ENCODE measurements around the gene ABCF2.

ABCF2 gene

DNA sequence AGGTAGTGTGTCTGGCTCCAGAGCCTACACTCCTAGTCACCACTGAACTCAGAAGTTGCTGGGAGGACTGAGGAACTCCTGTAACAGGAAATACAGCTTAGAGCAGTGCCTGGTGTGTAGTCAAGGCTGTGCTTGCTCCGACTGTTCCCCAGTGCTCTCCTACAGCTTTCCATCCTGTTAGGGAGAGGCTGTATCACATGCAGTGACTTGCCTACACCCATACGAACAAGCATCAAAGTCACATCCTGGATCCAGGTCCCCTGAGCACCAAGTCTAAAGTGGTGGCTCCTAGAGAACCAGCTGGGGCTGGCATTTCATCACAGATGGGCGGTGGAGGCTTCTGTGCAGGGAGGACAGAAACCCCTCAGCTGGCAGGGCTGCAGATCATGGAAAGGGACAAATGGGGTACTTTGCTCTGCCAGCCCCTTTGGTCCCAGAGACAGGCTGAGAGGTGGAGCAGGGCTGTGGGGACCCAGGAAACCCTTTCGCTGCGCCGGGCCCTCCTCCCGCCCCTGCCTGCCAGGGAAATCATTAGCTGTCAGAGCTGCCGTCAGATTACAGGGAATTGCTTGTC lies 47.6 kb downstream of the ABCF2 start:
- Histone ChIP-seq H3K9ac (ENCODE audit: low read length) (no peak overlapping the region), H3K4ac (ENCODE audit: low read depth, low read length) (no peak overlapping the region), H3K4me2 (ENCODE audit: low read length) (no peak overlapping the region), H2BK5ac (ENCODE audit: low read length) (no peak overlapping the region), H3K18ac (ENCODE audit: low read length) (no peak overlapping the region), H3K27me3 (ENCODE audit: insufficient read depth, low read length, poor library complexity) (no peaks in the 10 kb centered on the region), H3K56ac (ENCODE audit: low read length) (no peak overlapping the region), H3K79me2 (ENCODE audit: control insufficient read depth, insufficient read depth, low read length) (no peaks in the 10 kb centered on the region), H2BK15ac (replicated peaks; ENCODE audit: low read depth) (no peak overlapping the region), H2AK5ac (ENCODE audit: low read length) (no peak overlapping the region), H3K79me1 (ENCODE audit: low read length) (no peaks in the 10 kb centered on the region), H3K36me3 (ENCODE audit: control insufficient read depth, insufficient read depth, low read length) (no peaks in the 10 kb centered on the region), H4K8ac (ENCODE audit: low read depth, low read length) (no peak overlapping the region), H4K5ac (ENCODE audit: low read length) (no peak overlapping the region), H2BK120ac (ENCODE audit: low read depth, low read length) (no peak overlapping the region), H3K4me3 (ENCODE audit: low read length) (no peak overlapping the region), H3K27ac (ENCODE audit: low read depth, low read length) (no peak overlapping the region), H3K4me1 (ENCODE audit: control insufficient read depth, low read depth, low read length) (no peaks in the 10 kb centered on the region), H3K23ac (ENCODE audit: low read length) (no peak overlapping the region)
- no peak for DNase-seq
- no CpG with 5 or more reads among the region's 8 CpGs for WGBS (ENCODE audit: extremely low coverage, insufficient coverage, low lambda C conversion rate)

DNA sequence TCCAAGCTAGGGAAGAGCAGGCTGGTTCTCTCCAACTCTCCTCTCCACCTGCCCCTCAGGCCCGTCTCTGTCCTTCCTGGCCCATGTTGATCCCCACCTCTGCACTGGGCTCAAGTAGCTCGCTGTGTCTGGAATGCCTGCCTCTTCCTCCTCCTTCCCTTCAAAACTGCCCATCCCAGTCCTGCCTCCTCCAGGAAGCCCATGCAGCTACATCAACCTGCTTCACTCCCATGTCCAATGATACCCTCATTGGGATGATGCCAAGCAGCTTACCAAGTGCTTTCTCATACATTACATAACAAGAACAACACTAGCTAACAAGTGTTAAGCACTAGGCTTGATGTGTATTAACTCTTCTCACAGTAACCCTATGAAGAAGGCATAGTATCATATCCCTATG lies 48.2 kb downstream of the ABCF2 start:
- H3K27me3 ChIP-seq (ENCODE audit: insufficient read depth, low read length, poor library complexity) = no peaks in the 10 kb centered on the region
- H2BK120ac ChIP-seq (ENCODE audit: low read depth, low read length) = no peak overlapping the region
- no peak overlapping the region for H3K18ac ChIP-seq (ENCODE audit: low read length)
- H3K4ac ChIP-seq (ENCODE audit: low read depth, low read length) = no peak overlapping the region
- no peak overlapping the region for H2AK5ac ChIP-seq (ENCODE audit: low read length)
- DNase-seq = no peak
- no CpG with 5 or more reads among the region's 2 CpGs for WGBS (ENCODE audit: extremely low coverage, insufficient coverage, low lambda C conversion rate)
- H4K8ac ChIP-seq (ENCODE audit: low read depth, low read length) = no peak overlapping the region
- no peak overlapping the region for H3K27ac ChIP-seq (ENCODE audit: low read depth, low read length)
- no peaks in the 10 kb centered on the region for H3K36me3 ChIP-seq (ENCODE audit: control insufficient read depth, insufficient read depth, low read length)
- no peaks in the 10 kb centered on the region for H3K79me1 ChIP-seq (ENCODE audit: low read length)
- no peaks in the 10 kb centered on the region for H3K79me2 ChIP-seq (ENCODE audit: control insufficient read depth, insufficient read depth, low read length)
- H3K4me1 ChIP-seq (ENCODE audit: control insufficient read depth, low read depth, low read length) = no peaks in the 10 kb centered on the region
- no peak overlapping the region for H3K9ac ChIP-seq (ENCODE audit: low read length)
- H4K5ac ChIP-seq (ENCODE audit: low read length) = no peak overlapping the region
- no peak overlapping the region for H3K4me3 ChIP-seq (ENCODE audit: low read length)
- H2BK15ac ChIP-seq (replicated peaks; ENCODE audit: low read depth) = no peak overlapping the region
- H3K56ac ChIP-seq (ENCODE audit: low read length) = peak overlapping the region; percentile 3
- H3K23ac ChIP-seq (ENCODE audit: low read length) = no peak overlapping the region
- H3K4me2 ChIP-seq (ENCODE audit: low read length) = no peak overlapping the region
- no peak overlapping the region for H2BK5ac ChIP-seq (ENCODE audit: low read length)

DNA sequence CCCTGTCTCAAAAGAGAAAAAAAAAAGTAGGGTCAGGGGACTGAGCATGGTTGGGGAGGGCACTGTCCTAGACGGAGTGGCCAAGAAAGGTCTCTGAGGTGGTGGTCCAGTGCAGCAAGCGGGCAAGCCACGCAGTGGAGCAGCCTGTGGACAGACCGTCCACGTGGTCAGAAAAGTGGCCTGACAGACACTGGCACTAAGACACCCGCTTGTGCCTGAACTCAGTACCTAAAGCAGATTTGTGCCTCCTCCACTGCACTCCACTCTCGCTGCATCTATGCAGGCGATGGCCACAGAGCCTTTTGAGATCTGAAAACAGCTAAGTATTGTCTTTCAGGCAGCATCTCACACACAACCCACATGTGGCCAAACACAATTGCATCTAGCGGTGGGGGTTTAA lies 48.8 kb downstream of the ABCF2 start:
- H3K79me1 ChIP-seq (ENCODE audit: low read length) = no peaks in the 10 kb centered on the region
- DNase-seq = no peak
- H2BK5ac ChIP-seq (ENCODE audit: low read length) = no peak overlapping the region
- H3K23ac ChIP-seq (ENCODE audit: low read length) = no peak overlapping the region
- H3K4me2 ChIP-seq (ENCODE audit: low read length) = no peak overlapping the region
- no peak overlapping the region for H2AK5ac ChIP-seq (ENCODE audit: low read length)
- H3K9ac ChIP-seq (ENCODE audit: low read length) = no peak overlapping the region
- no peaks in the 10 kb centered on the region for H3K79me2 ChIP-seq (ENCODE audit: control insufficient read depth, insufficient read depth, low read length)
- no peak overlapping the region for H3K4ac ChIP-seq (ENCODE audit: low read depth, low read length)
- no peak overlapping the region for H2BK15ac ChIP-seq (replicated peaks; ENCODE audit: low read depth)
- no peak overlapping the region for H3K4me3 ChIP-seq (ENCODE audit: low read length)
- H3K27ac ChIP-seq (ENCODE audit: low read depth, low read length) = no peak overlapping the region
- no peak overlapping the region for H3K56ac ChIP-seq (ENCODE audit: low read length)
- no peaks in the 10 kb centered on the region for H3K4me1 ChIP-seq (ENCODE audit: control insufficient read depth, low read depth, low read length)
- no peaks in the 10 kb centered on the region for H3K36me3 ChIP-seq (ENCODE audit: control insufficient read depth, insufficient read depth, low read length)
- no CpG with 5 or more reads among the region's 9 CpGs for WGBS (ENCODE audit: extremely low coverage, insufficient coverage, low lambda C conversion rate)
- peaks cover 1% of the 10 kb centered on the region for H3K27me3 ChIP-seq (ENCODE audit: insufficient read depth, low read length, poor library complexity)
- no peak overlapping the region for H2BK120ac ChIP-seq (ENCODE audit: low read depth, low read length)
- H3K18ac ChIP-seq (ENCODE audit: low read length) = no peak overlapping the region
- H4K5ac ChIP-seq (ENCODE audit: low read length) = no peak overlapping the region
- H4K8ac ChIP-seq (ENCODE audit: low read depth, low read length) = no peak overlapping the region

DNA sequence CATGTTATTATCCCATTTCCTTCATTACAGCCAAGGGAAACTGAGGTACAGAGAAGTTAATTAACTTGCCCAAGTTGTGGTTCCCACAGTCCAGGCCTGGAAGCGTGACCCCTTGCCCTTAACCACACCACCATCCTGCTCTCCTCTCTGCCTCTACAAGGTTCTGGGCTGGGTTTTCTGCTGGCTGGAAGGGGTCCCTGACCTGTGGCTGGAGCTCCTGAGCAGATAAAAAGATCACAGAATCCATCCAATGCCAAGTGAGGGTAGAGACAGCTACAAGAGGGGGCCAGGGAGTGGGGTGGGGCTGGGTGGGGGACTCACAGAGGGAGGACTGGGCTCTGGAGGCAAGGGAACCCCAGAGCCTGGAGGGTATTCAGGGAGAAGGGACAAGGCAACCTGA lies 49.7 kb downstream of the ABCF2 start:
- H4K5ac ChIP-seq (ENCODE audit: low read length) = no peak overlapping the region
- H3K18ac ChIP-seq (ENCODE audit: low read length) = no peak overlapping the region
- H3K27ac ChIP-seq (ENCODE audit: low read depth, low read length) = no peak overlapping the region
- no peak for DNase-seq
- no peaks in the 10 kb centered on the region for H3K36me3 ChIP-seq (ENCODE audit: control insufficient read depth, insufficient read depth, low read length)
- no peak overlapping the region for H4K8ac ChIP-seq (ENCODE audit: low read depth, low read length)
- no peak overlapping the region for H2BK120ac ChIP-seq (ENCODE audit: low read depth, low read length)
- no CpG with 5 or more reads among the region's 1 CpG for WGBS (ENCODE audit: extremely low coverage, insufficient coverage, low lambda C conversion rate)
- H3K27me3 ChIP-seq (ENCODE audit: insufficient read depth, low read length, poor library complexity) = peaks cover 5% of the 10 kb centered on the region
- no peak overlapping the region for H2BK5ac ChIP-seq (ENCODE audit: low read length)
- no peaks in the 10 kb centered on the region for H3K79me1 ChIP-seq (ENCODE audit: low read length)
- no peak overlapping the region for H3K4ac ChIP-seq (ENCODE audit: low read depth, low read length)
- H3K4me3 ChIP-seq (ENCODE audit: low read length) = no peak overlapping the region
- no peak overlapping the region for H2AK5ac ChIP-seq (ENCODE audit: low read length)
- H3K4me1 ChIP-seq (ENCODE audit: control insufficient read depth, low read depth, low read length) = no peaks in the 10 kb centered on the region
- no peaks in the 10 kb centered on the region for H3K79me2 ChIP-seq (ENCODE audit: control insufficient read depth, insufficient read depth, low read length)
- H2BK15ac ChIP-seq (replicated peaks; ENCODE audit: low read depth) = no peak overlapping the region
- H3K4me2 ChIP-seq (ENCODE audit: low read length) = no peak overlapping the region
- no peak overlapping the region for H3K9ac ChIP-seq (ENCODE audit: low read length)
- H3K23ac ChIP-seq (ENCODE audit: low read length) = no peak overlapping the region
- H3K56ac ChIP-seq (ENCODE audit: low read length) = no peak overlapping the region

DNA sequence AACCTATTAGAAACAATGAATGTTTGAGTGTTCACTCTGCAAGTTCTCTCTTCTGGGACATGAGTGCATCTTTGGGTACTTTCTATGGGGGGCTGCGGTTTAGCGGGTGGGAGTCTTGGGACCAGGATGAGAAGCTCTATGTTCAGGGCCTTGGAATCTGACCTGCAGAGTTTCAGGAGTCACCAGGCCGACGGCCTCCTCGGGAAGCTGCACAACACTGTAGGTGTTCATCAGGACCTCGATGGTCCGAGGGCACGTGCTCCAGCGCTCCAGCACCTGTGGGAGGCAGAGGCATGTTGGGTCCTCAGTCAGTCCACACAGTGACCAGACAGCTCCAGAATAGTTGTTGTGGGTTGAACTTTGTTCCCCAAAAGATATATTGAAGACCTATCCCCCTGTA lies 50.6 kb downstream of the ABCF2 start:
- WGBS (ENCODE audit: extremely low coverage, insufficient coverage, low lambda C conversion rate) = no CpG with 5 or more reads among the region's 9 CpGs
- H3K23ac ChIP-seq (ENCODE audit: low read length) = no peak overlapping the region
- no peaks in the 10 kb centered on the region for H3K79me1 ChIP-seq (ENCODE audit: low read length)
- no peak overlapping the region for H2AK5ac ChIP-seq (ENCODE audit: low read length)
- H3K4me2 ChIP-seq (ENCODE audit: low read length) = no peak overlapping the region
- peaks cover 5% of the 10 kb centered on the region for H3K27me3 ChIP-seq (ENCODE audit: insufficient read depth, low read length, poor library complexity)
- no peak overlapping the region for H3K18ac ChIP-seq (ENCODE audit: low read length)
- no peak overlapping the region for H4K5ac ChIP-seq (ENCODE audit: low read length)
- no peaks in the 10 kb centered on the region for H3K36me3 ChIP-seq (ENCODE audit: control insufficient read depth, insufficient read depth, low read length)
- no peak overlapping the region for H2BK5ac ChIP-seq (ENCODE audit: low read length)
- H3K4me1 ChIP-seq (ENCODE audit: control insufficient read depth, low read depth, low read length) = no peaks in the 10 kb centered on the region
- H4K8ac ChIP-seq (ENCODE audit: low read depth, low read length) = no peak overlapping the region
- H3K4ac ChIP-seq (ENCODE audit: low read depth, low read length) = no peak overlapping the region
- H3K27ac ChIP-seq (ENCODE audit: low read depth, low read length) = no peak overlapping the region
- H2BK120ac ChIP-seq (ENCODE audit: low read depth, low read length) = no peak overlapping the region
- no peak overlapping the region for H3K4me3 ChIP-seq (ENCODE audit: low read length)
- DNase-seq = no peak
- no peak overlapping the region for H3K9ac ChIP-seq (ENCODE audit: low read length)
- no peak overlapping the region for H3K56ac ChIP-seq (ENCODE audit: low read length)
- no peak overlapping the region for H2BK15ac ChIP-seq (replicated peaks; ENCODE audit: low read depth)
- no peaks in the 10 kb centered on the region for H3K79me2 ChIP-seq (ENCODE audit: control insufficient read depth, insufficient read depth, low read length)

DNA sequence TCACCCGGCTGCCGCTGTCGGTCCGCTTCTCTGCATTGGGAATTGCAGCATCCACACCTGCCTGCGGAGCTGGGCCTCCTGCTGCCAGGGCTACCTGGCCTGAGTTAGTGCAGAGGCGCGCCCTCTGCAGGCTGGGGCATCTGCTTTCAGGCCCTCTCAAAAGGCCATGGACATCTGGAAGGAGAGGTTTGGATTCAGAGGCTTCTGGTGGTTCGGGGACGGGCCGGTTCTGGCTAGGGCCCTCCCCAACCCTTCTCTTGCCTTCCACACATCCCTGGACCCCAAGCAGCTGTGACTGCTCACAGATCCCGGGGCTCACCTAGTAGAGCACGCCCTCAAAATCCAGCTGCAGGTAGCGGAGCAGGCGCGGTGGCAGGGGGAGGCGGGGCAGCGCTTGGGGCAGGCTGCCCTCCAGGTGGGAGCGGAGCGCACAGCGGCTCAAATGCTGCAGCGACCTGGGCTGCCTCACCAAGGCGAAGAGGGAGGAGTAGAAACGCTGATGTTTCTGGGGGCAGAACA lies 51.2 kb downstream of the ABCF2 start:
- no peak overlapping the region for H4K5ac ChIP-seq (ENCODE audit: low read length)
- no CpG with 5 or more reads among the region's 23 CpGs for WGBS (ENCODE audit: extremely low coverage, insufficient coverage, low lambda C conversion rate)
- H3K4ac ChIP-seq (ENCODE audit: low read depth, low read length) = no peak overlapping the region
- H3K23ac ChIP-seq (ENCODE audit: low read length) = no peak overlapping the region
- no peaks in the 10 kb centered on the region for H3K4me1 ChIP-seq (ENCODE audit: control insufficient read depth, low read depth, low read length)
- peaks cover 5% of the 10 kb centered on the region for H3K27me3 ChIP-seq (ENCODE audit: insufficient read depth, low read length, poor library complexity)
- no peak overlapping the region for H3K56ac ChIP-seq (ENCODE audit: low read length)
- no peaks in the 10 kb centered on the region for H3K79me2 ChIP-seq (ENCODE audit: control insufficient read depth, insufficient read depth, low read length)
- H3K18ac ChIP-seq (ENCODE audit: low read length) = no peak overlapping the region
- no peaks in the 10 kb centered on the region for H3K36me3 ChIP-seq (ENCODE audit: control insufficient read depth, insufficient read depth, low read length)
- no peak overlapping the region for H4K8ac ChIP-seq (ENCODE audit: low read depth, low read length)
- no peak for DNase-seq
- no peak overlapping the region for H2BK5ac ChIP-seq (ENCODE audit: low read length)
- H3K4me2 ChIP-seq (ENCODE audit: low read length) = no peak overlapping the region
- H3K4me3 ChIP-seq (ENCODE audit: low read length) = no peak overlapping the region
- no peak overlapping the region for H2BK120ac ChIP-seq (ENCODE audit: low read depth, low read length)
- H2BK15ac ChIP-seq (replicated peaks; ENCODE audit: low read depth) = no peak overlapping the region
- no peak overlapping the region for H3K9ac ChIP-seq (ENCODE audit: low read length)
- H3K27ac ChIP-seq (ENCODE audit: low read depth, low read length) = no peak overlapping the region
- no peaks in the 10 kb centered on the region for H3K79me1 ChIP-seq (ENCODE audit: low read length)
- no peak overlapping the region for H2AK5ac ChIP-seq (ENCODE audit: low read length)

Measured in mesendoderm (in vitro differentiated cells).